HEK293T (cell line): ENCODE results near the gene CAMK2D.

Source experiments
- FOXA1 ChIP-seq: fragments of 450-650 bp; IDR thresholded peaks from 2 replicates; pipeline ENCODE4 v1.6.1; 2016; ENCODE audit warnings: mild to moderate bottlenecking
- FOXM1 ChIP-seq: fragments of 450-650 bp; IDR thresholded peaks from 2 replicates; pipeline ENCODE4 v1.6.1; 2017; ENCODE audit warnings: mild to moderate bottlenecking, borderline replicate concordance
- LEF1 ChIP-seq: fragments of 450-650 bp; IDR thresholded peaks from 2 replicates; pipeline ENCODE4 v1.6.1; 2017; ENCODE audit warnings: mild to moderate bottlenecking, borderline replicate concordance
- SP1 ChIP-seq: fragments of 450-650 bp; IDR thresholded peaks from 2 replicates; pipeline ENCODE4 v1.6.1; 2017
- TF ChIP-seq, protein P1 (sequence below): fragments of 450-650 bp; IDR thresholded peaks from 2 replicates; pipeline ENCODE4 v1.6.1; 2016

DNA sequence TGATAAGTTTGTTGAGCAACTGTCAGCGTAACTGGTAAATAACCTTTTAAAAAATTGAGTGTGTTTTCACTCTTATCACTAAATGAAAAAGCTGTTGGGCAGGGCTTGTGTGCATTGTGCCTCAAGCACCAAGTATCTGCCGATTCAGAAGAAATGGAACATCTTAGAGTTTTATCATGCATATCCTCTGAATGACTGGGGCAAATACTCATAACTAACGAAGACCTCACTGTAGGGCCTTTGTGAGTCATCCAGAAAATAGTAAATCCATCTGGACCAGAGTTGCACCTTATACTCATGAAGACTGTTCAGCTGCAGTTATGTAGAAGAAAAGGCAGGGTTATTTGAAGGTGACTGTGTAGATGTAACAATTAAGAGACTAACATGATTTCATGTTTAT, 222.1 kb downstream of the CAMK2D start:
- TF ChIP-seq FOXM1: no peak
- TF ChIP-seq SP1: no peak
- no peak for TF ChIP-seq FOXA1
- no peak for TF ChIP-seq LEF1
- TF ChIP-seq, protein P1, sequence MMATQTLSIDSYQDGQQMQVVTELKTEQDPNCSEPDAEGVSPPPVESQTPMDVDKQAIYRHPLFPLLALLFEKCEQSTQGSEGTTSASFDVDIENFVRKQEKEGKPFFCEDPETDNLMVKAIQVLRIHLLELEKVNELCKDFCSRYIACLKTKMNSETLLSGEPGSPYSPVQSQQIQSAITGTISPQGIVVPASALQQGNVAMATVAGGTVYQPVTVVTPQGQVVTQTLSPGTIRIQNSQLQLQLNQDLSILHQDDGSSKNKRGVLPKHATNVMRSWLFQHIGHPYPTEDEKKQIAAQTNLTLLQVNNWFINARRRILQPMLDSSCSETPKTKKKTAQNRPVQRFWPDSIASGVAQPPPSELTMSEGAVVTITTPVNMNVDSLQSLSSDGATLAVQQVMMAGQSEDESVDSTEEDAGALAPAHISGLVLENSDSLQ: no peak
